HCT116 (cell line): ENCODE data around the gene KDM2B. TPM values are rescaled to one million over a fixed set of nuclear protein-coding genes. Genes with fewer than 3 reads are reported as not detected.

Experiments
- ATAC-seq: fragments of 200-7000 bp; cut with Tn5 transposase; 2 replicates; pipeline ENCODE4 v1.9.1; 2020; ENCODE audit warnings: mild to moderate bottlenecking, moderate library complexity
- BruUV-seq: library from RNA; stranded (reverse); fragments of 400-500 nt; replicated peaks from 2 replicates; lab custom pipeline; 2021; lab: Mats Ljungman, UMichigan
- CTCF ChIA-PET: fragments of 300-600 bp; sonication (Branson Sonifier 250); formaldehyde crosslinking; loops from one replicate; lab custom pipeline; 2021; ENCODE audit warnings: antibody characterized with exemption; lab: Charles Lee
- POLR2A ChIA-PET: fragments of 300-600, 350-600 bp; sonication (Branson Sonifier 250); formaldehyde crosslinking; loops from one replicate; lab custom pipeline; 2021; ENCODE audit warnings: antibody characterized with exemption; lab: Charles Lee
- RAD21 ChIA-PET, 2 experiments: fragments of 300-600 bp; sonication (Branson Sonifier 250); formaldehyde crosslinking; loops; one replicate each; lab custom pipeline; 2023; ENCODE audit warnings: low total read pairs in 2 of 2; ENCODE audit not compliant: uncharacterized antibody in 2 of 2, unreplicated experiment in 2 of 2, low non-redundant PET in 1 of 2; lab: Charles Lee
- DNase-seq: peaks from one replicate; pipeline ENCODE4 v3.0.0-alpha.2; 2010; ENCODE audit warnings: low read depth, low spot score
- H2AFZ ChIP-seq: fragments of 200-600 bp; shearing (Covaris generic), sonication (generic); 2 replicates; pipeline ENCODE4 v1.6.1; 2017; ENCODE audit warnings: low read depth, mixed run types, mixed read lengths, antibody characterized with exemption, low read length; ENCODE audit not compliant: poor library complexity, severe bottlenecking
- H3K27ac ChIP-seq: 2 replicates; pipeline ENCODE4 v1.5.1; 2012; ENCODE audit warnings: low read depth, low read length
- H3K27me3 ChIP-seq: fragments of 200-600 bp; sonication (generic); 2 replicates; pipeline ENCODE4 v1.6.1; 2016; ENCODE audit warnings: mixed run types, low read length, mixed read lengths; ENCODE audit not compliant: insufficient read depth
- H3K36me3 ChIP-seq, 2 experiments: fragments of 200-500 bp in 1 of 2; fragments of 200-600 bp in 1 of 2; sonication (Bioruptor generic) in 1 of 2; sonication (generic) in 1 of 2; 2 replicates each; pipeline versions ENCODE4 v1.5.1 to v1.6.1; 2014 to 2016; ENCODE audit warnings: low read length in 2 of 2, inconsistent platforms in 1 of 2, mixed read lengths in 1 of 2, mixed run types in 1 of 2; ENCODE audit not compliant: insufficient read depth in 2 of 2, control insufficient read depth in 1 of 2
- H3K4me1 ChIP-seq, 2 experiments: fragments of 200-600 bp in 1 of 2; sonication (generic) in 1 of 2; 2 replicates each; pipeline versions ENCODE4 v1.5.1 to v1.6.1; 2012 to 2017; ENCODE audit warnings: low read length in 2 of 2, inconsistent platforms in 1 of 2, mild to moderate bottlenecking in 1 of 2, mixed read lengths in 1 of 2, mixed run types in 1 of 2, moderate library complexity in 1 of 2; ENCODE audit not compliant: insufficient read depth in 2 of 2, control insufficient read depth in 1 of 2
- H3K4me2 ChIP-seq: fragments of 200-600 bp; sonication (generic); 2 replicates; pipeline ENCODE4 v1.6.1; 2017; ENCODE audit warnings: mixed run types, low read length, mixed read lengths
- H3K4me3 ChIP-seq, 2 experiments: fragments of 200-600 bp in 1 of 2; sonication (generic) in 1 of 2; replicated peaks in 1 of 2; 2 replicates each; pipeline ENCODE4 v1.5.1; 2011 to 2016; ENCODE audit warnings: low read length in 2 of 2, control low read depth in 1 of 2, low read depth in 1 of 2, mild to moderate bottlenecking in 1 of 2, mixed read lengths in 1 of 2, mixed run types in 1 of 2
- H3K79me2 ChIP-seq: fragments of 200-600 bp; sonication (generic); 2 replicates; pipeline ENCODE4 v1.6.1; 2017; ENCODE audit warnings: mild to moderate bottlenecking, mixed run types, low read length, moderate library complexity, mixed read lengths; ENCODE audit not compliant: insufficient read depth
- H3K9ac ChIP-seq: fragments of 200-600 bp; sonication (generic); 2 replicates; pipeline ENCODE4 v1.6.1; 2016; ENCODE audit warnings: low read length, mixed read lengths
- H3K9me2 ChIP-seq: fragments of 200-600 bp; sonication (generic), shearing (Covaris generic); 2 replicates; pipeline ENCODE4 v1.6.1; 2017; ENCODE audit warnings: mixed run types, mild to moderate bottlenecking, moderate library complexity; ENCODE audit not compliant: insufficient read depth
- H3K9me3 ChIP-seq, 2 experiments: fragments of 200-500 bp in 1 of 2; fragments of 200-600 bp in 1 of 2; sonication (Bioruptor generic) in 1 of 2; sonication (generic) in 1 of 2; 2 replicates each; pipeline ENCODE4 v1.6.1; 2014 to 2017; ENCODE audit warnings: low read length in 2 of 2, mixed read lengths in 2 of 2, inconsistent platforms in 1 of 2, low read depth in 1 of 2, mild to moderate bottlenecking in 1 of 2, mixed run types in 1 of 2, moderate library complexity in 1 of 2; ENCODE audit not compliant: control insufficient read depth in 1 of 2, insufficient read depth in 1 of 2
- H4K20me1 ChIP-seq: fragments of 200-600 bp; sonication (generic), shearing (Covaris generic); 2 replicates; pipeline ENCODE4 v1.6.1; 2017; ENCODE audit warnings: mixed run types, mild to moderate bottlenecking, moderate library complexity; ENCODE audit not compliant: insufficient read depth
- CBX3 ChIP-seq: IDR thresholded peaks from 2 replicates; pipeline ENCODE4 v1.6.1; 2012; ENCODE audit warnings: low read depth
- CEBPB ChIP-seq: IDR thresholded peaks from 2 replicates; pipeline ENCODE4 v1.6.1; 2012; ENCODE audit warnings: low read depth
- CTCF ChIP-seq, 3 experiments: fragments of 200-600 bp in 1 of 3; sonication (generic) in 1 of 3; IDR thresholded peaks in 2 of 3; conservative IDR thresholded peaks in 1 of 3; 2 replicates each; pipeline ENCODE4 v1.5.1; 2012 to 2017; ENCODE audit warnings: low read depth in 2 of 3, low read length in 2 of 3, antibody characterized with exemption in 1 of 3, borderline replicate concordance in 1 of 3, control low read depth in 1 of 3, mild to moderate bottlenecking in 1 of 3, mixed read lengths in 1 of 3, mixed run types in 1 of 3, moderate library complexity in 1 of 3; ENCODE audit not compliant: insufficient read depth in 1 of 3
- ELF1 ChIP-seq: IDR thresholded peaks from 2 replicates; pipeline ENCODE4 v1.6.1; 2012; ENCODE audit warnings: low read depth, borderline replicate concordance
- EZH2 ChIP-seq: fragments of 200-600 bp; sonication (generic); IDR thresholded peaks from 2 replicates; pipeline ENCODE4 v1.6.1; 2017; ENCODE audit warnings: antibody characterized with exemption, mixed run types
- FOSL1 ChIP-seq: IDR thresholded peaks from 2 replicates; pipeline ENCODE4 v1.6.1; 2012; ENCODE audit warnings: low read depth
- JUND ChIP-seq: IDR thresholded peaks from 2 replicates; pipeline ENCODE4 v1.6.1; 2012
- MAX ChIP-seq: IDR thresholded peaks from 2 replicates; pipeline ENCODE4 v1.6.1; 2012
- RAD21 ChIP-seq: IDR thresholded peaks from 2 replicates; pipeline ENCODE4 v1.6.1; 2012; ENCODE audit warnings: low read depth, mild to moderate bottlenecking
- SP1 ChIP-seq: IDR thresholded peaks from 2 replicates; pipeline ENCODE4 v1.6.1; 2012; ENCODE audit warnings: low read depth
- SRF ChIP-seq: IDR thresholded peaks from 2 replicates; pipeline ENCODE4 v1.6.1; 2012; ENCODE audit warnings: low read depth
- YY1 ChIP-seq: IDR thresholded peaks from 2 replicates; pipeline ENCODE4 v1.6.1; 2011; ENCODE audit warnings: low read length, low read depth, moderate library complexity, mild to moderate bottlenecking; ENCODE audit not compliant: insufficient replicate concordance; ENCODE audit errors: extremely low read depth
- intact Hi-C: fragments of 100-400 bp; cut with micrococcal nuclease; formaldehyde crosslinking; loops from 2 replicates; pipeline ENCODE4 v1.10.0; 2022
- total RNA-seq: library from RNA; stranded (reverse); gene quantifications from one replicate; pipeline ENCODE4 v1.2.1, GENCODE V29; 2021; ENCODE audit not compliant: unreplicated experiment
- TF ChIP-seq, protein P1 (sequence below): IDR thresholded peaks from 2 replicates; pipeline ENCODE4 v1.6.1; 2012

The KDM2B gene
- total RNA-seq, 1 experiment from 2014 or later: 36.7 TPM

DNA sequence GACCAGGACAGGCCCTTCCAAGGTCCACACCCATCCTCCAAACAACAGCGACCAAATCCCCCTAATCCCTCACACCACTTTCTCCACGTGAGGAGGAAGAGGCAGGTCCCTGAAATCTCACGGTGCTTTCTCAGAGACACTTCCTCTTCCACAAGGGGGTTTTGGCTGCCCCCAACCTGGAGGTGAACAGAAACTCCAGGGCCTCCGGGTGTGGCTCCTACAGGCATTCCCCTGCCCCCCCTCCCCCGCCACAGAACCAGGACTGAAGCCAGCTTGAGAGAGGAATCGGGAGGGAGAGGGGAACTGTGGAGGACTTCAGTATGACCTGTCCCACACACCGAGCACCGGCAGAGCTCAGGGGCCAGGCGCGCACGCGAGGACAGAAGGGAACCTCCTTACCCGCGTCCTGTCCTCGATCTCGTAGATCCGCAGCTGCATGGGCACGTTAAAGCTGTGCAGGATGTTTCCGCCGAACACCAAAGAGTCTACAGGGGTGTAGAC is 60.2 kb downstream of the KDM2B start:
- ChIA-PET CTCF (no interaction called here), RAD21 (interaction anchor here in 1 of 2 experiments (0.6 kb wide), 1 partner anchor 161 kb away, joined by 3 read pairs; no protein-coding TSS in a partner anchor)
- BruUV-seq: no TSS peak

More for the DNA sequence above, 60.2 kb downstream of the KDM2B start:
- Histone ChIP-seq H3K9me3 (no peaks in the 10 kb centered on the region), H2AFZ (no peak overlapping the region), H4K20me1 (no peaks in the 10 kb centered on the region), H3K27ac (no peak overlapping the region), H3K9me2 (no peaks in the 10 kb centered on the region), H3K27me3 (no peaks in the 10 kb centered on the region), H3K36me3 (no peaks in the 10 kb centered on the region), H3K9ac (no peak overlapping the region), H3K4me2 (peak overlapping the region; percentile 31; the same call in 1 of the 2 replicates), H3K4me3 (no peak overlapping the region), H3K79me2 (no peaks in the 10 kb centered on the region), H3K4me1 (peaks cover 0 to 11% of the 10 kb centered on the region in 2 experiments; a peak in 2 of 4 replicates)
- intact Hi-C loops: no loop called here
- DNase-seq: no peak
- TF ChIP-seq SRF (no peak), MAX (no peak), SP1 (no peak), CTCF (IDR thresholded peaks at IDR 0.05 in 2 of 3, conservative IDR thresholded peaks at IDR 0.05 in 1 of 3; ENCODE audit: borderline replicate concordance in 1 of 3, insufficient read depth in 1 of 3, low read depth in 2 of 3, low read length in 2 of 3) (no peak), FOSL1 (no peak), ELF1 (no peak), CBX3 (no peak), EZH2 (no peak), RAD21 (no peak), CEBPB (no peak), JUND (no peak), YY1 (no peak)
- TF ChIP-seq, protein P1, sequence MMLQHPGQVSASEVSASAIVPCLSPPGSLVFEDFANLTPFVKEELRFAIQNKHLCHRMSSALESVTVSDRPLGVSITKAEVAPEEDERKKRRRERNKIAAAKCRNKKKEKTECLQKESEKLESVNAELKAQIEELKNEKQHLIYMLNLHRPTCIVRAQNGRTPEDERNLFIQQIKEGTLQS: no peak
- no peak for ATAC-seq
- POLR2A ChIA-PET: no interaction called here
